Stomach smooth muscle (tissue), 2 donors: ENCODE results near the gene TP53I13.

Experiments
- H3K27ac ChIP-seq: one replicate; pipeline ENCODE4 v1.7.0; 2013; ENCODE audit warnings: mild to moderate bottlenecking, low read length, inconsistent platforms
- H3K27me3 ChIP-seq, 2 donors: one replicate each; pipeline ENCODE4 v1.7.0; 2013; ENCODE audit warnings: low read length in 2 of 2; ENCODE audit not compliant: insufficient read depth in 2 of 2, control insufficient read depth in 1 of 2
- H3K36me3 ChIP-seq, 2 donors: one replicate each; pipeline ENCODE4 v1.7.0; 2013; ENCODE audit warnings: low read length in 2 of 2; ENCODE audit not compliant: control insufficient read depth in 2 of 2, insufficient read depth in 2 of 2
- H3K4me1 ChIP-seq: one replicate; pipeline ENCODE4 v1.7.0; 2013; ENCODE audit warnings: low read length; ENCODE audit not compliant: control insufficient read depth, insufficient read depth
- H3K4me3 ChIP-seq, 2 donors: one replicate each; pipeline ENCODE4 v1.7.0; 2013; ENCODE audit warnings: low read length in 2 of 2
- H3K9ac ChIP-seq, 2 donors: one replicate each; pipeline ENCODE4 v1.7.0; 2013; ENCODE audit warnings: low read length in 2 of 2, mild to moderate bottlenecking in 1 of 2
- H3K9me3 ChIP-seq, 2 donors: one replicate each; pipeline ENCODE4 v1.7.0; 2013; ENCODE audit warnings: low read length in 2 of 2; ENCODE audit not compliant: control insufficient read depth in 2 of 2
- donor health status: healthy.
- donor health status: Pancreatic carcinoma.

Gene TP53I13, protein sequence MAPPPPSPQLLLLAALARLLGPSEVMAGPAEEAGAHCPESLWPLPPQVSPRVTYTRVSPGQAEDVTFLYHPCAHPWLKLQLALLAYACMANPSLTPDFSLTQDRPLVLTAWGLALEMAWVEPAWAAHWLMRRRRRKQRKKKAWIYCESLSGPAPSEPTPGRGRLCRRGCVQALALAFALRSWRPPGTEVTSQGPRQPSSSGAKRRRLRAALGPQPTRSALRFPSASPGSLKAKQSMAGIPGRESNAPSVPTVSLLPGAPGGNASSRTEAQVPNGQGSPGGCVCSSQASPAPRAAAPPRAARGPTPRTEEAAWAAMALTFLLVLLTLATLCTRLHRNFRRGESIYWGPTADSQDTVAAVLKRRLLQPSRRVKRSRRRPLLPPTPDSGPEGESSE

DNA sequence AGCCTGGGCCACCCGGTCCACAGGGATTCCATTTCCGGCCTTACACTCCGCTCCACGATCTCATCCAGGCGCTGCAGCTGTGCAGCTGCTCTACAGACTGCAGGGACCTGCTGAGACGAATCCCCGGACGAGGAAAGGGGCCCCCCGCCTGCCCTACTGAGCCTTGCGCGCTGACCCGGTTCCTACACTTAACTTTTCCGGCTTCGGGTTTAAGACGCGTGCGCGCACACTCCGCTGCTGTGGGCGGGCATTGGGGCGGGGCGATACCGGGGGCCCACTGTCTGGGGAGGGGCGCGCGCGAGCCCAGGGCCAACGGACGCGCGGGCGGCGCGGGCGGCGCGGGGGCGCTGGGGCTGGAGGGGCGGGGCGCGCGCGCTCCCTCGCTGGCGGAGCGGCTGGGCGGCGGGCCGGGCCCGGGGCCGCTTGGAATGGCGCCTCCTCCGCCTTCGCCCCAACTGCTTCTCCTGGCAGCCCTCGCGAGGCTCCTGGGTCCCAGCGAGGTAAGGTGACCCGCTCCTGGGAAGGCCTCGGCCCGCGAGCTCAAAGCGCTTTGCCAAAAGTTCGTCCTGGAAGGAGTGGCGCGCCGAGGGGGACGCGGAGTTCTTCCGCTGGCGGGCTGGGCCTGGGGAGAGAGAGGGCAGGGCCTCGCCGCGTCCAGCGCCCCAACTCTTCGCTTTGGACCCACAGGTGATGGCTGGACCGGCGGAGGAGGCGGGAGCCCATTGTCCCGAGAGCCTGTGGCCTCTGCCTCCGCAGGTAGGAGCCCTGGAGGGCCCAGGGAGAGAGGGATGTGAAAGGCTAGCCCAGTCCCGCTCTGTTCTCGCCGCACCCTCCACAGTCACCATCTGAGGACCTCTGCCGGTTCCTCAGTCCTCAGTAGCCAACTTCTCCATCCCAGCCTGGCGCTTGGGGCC lies at the start of gene TP53I13:
TSS of gene TP53I13 (plus strand) at position 371 of the 914 bp plus-strand sequence. CDS start at position 429, 58 bp downstream.
- Histone ChIP-seq H3K36me3 (peaks cover 0 to 5% of the 10 kb centered on the region in 2 donors), H3K9ac (peak within 1 kb of the TSS; percentile 82 to 88), H3K4me3 (peak within 1 kb of the TSS; percentile 57 to 87), H3K4me1 (peaks cover 44% of the 10 kb centered on the region), H3K9me3 (no peaks in the 10 kb centered on the region), H3K27ac (peak within 1 kb of the TSS; percentile 76), H3K27me3 (no peaks in the 10 kb centered on the region)

DNA sequence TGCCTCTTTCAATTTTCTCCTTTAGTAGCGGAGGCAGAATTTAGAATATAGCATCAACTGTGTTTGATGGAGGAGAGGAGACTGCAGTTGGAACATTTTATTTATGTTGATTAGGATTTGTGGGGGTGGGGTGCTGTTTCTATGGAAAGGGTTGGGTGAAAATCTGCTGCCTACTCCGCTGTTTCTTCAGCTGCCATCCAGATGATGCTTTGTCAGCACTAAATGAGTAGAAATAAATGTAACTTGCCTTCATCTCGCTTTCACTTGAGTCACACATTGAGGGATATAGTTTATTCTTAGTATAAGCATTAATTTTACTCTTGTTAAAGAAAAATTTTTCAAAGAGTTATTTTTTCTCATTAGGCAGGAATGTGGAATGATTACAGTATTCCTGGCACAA lies 43.8 kb upstream of the TP53I13 start:
- Histone ChIP-seq H3K36me3 (peaks cover 10 to 13% of the 10 kb centered on the region in 2 donors), H3K9ac (no peak overlapping the region), H3K4me1 (no peaks in the 10 kb centered on the region), H3K9me3 (no peaks in the 10 kb centered on the region), H3K4me3 (no peak overlapping the region), H3K27ac (no peak overlapping the region), H3K27me3 (no peaks in the 10 kb centered on the region)

DNA sequence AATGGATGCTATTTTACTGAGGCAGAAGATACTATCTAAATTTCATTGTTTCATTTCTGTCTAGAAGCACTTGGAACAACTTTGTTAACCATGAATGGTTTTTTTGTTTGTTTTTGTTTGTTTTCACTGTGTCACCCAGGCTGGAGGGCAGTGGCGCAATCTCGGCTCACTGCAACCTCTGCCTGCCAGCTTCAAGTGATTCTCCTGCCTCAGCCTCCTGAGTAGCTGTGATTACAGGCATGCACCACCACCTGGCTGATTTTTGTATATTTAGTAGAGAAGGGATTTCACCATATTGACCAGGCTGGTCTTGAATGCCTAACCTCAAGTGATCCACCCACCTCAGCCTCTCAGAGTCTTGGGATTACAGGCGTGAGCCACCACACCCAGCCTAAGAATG lies 42.2 kb upstream of the TP53I13 start:
- Histone ChIP-seq H3K27ac (no peak overlapping the region), H3K27me3 (no peaks in the 10 kb centered on the region), H3K9me3 (no peaks in the 10 kb centered on the region), H3K36me3 (peaks cover 8 to 18% of the 10 kb centered on the region in 2 donors), H3K4me3 (no peak overlapping the region), H3K4me1 (no peaks in the 10 kb centered on the region), H3K9ac (no peak overlapping the region)

DNA sequence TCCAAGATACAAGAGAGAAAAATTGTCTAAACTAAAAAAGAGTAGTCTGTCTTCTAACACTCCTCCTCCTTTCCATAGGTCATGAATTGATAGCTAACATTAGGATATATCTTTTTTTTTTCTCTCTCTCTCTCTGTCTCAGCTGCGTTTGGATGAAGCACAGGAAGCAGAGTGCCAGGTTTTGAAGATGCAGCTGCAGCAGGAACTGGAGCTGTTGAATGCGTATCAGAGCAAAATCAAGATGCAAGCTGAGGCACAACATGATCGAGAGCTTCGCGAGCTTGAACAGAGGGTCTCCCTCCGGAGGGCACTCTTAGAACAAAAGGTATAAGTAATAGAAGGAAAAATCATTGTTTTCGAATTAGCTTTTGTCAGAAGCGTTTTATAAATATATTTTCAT lies 34.5 kb upstream of the TP53I13 start:
- H3K4me3 ChIP-seq, result no peak overlapping the region

DNA sequence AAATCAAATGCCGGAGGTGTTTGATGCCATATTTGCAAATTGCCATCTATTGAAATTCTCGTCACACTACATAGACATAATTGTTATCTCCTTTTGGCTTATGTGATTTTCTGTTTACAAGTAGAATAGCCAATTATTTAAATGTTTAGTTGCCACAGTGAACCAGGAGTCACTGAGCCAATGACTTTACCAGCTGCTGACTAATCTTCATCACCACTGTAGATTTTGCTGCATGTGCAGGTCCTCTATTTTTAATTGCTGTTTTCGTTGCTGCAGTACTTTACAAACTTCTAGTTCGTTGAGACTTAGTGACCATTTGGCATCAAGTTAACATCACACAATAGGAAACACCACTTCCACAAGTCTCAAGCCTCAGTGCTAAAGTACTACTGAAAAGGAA lies 24.4 kb upstream of the TP53I13 start:
- Histone ChIP-seq H3K9ac (no peak overlapping the region), H3K9me3 (no peaks in the 10 kb centered on the region), H3K27ac (no peak overlapping the region), H3K36me3 (peaks cover 15 to 21% of the 10 kb centered on the region in 2 donors), H3K27me3 (no peaks in the 10 kb centered on the region), H3K4me3 (no peak overlapping the region), H3K4me1 (peaks cover 2% of the 10 kb centered on the region)

More for the DNA sequence above, 34.5 kb upstream of the TP53I13 start:
- no peaks in the 10 kb centered on the region for H3K9me3 ChIP-seq
- no peak overlapping the region for H3K9ac ChIP-seq
- H3K4me1 ChIP-seq, result no peaks in the 10 kb centered on the region
- peaks cover 10 to 13% of the 10 kb centered on the region in 2 donors for H3K36me3 ChIP-seq
- no peaks in the 10 kb centered on the region for H3K27me3 ChIP-seq
- no peak overlapping the region for H3K27ac ChIP-seq

DNA sequence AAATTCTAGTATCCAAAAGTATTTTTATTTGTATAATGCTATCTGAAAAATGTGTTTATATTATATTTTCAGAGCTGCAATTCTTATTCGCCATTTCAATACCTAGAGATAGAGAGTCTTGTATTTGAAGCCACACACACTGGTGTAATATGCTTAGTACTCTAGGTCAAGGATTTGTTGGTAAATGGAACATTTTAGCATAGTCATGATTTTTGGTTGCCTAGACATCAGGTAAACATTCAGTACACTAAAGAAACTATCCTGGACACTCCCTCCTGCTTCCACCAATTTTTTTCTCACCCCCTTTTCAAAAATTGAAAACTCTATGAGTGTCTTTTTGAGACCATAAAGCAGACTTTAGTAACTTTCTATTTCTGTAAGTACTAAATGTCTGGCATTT lies 22.4 kb upstream of the TP53I13 start:
- Histone ChIP-seq H3K4me3 (no peak overlapping the region), H3K4me1 (peaks cover 6% of the 10 kb centered on the region), H3K36me3 (peaks cover 14 to 20% of the 10 kb centered on the region in 2 donors), H3K27me3 (no peaks in the 10 kb centered on the region), H3K9ac (no peak overlapping the region), H3K9me3 (no peaks in the 10 kb centered on the region), H3K27ac (no peak overlapping the region)

DNA sequence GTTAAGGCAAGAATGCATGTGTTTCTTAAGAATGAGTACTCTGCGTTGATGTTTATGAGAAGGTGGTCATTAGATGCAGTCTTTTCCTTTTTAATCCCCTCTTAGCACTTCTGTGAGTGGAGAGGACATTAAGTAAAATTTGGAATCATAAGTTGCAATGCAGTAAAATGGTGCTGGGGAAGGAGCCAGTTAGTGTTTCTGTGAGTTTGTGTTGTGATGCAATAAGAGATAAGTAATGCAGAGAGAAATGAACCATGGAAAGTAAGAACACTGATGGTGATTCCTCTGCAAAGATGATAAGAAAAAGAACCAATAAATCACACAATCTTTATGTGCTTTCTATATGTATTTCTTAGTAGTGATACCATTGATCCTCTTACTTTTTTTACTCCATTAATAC lies 21.7 kb upstream of the TP53I13 start:
- no peak overlapping the region for H3K27ac ChIP-seq
- H3K4me1 ChIP-seq, result peaks cover 6% of the 10 kb centered on the region

DNA sequence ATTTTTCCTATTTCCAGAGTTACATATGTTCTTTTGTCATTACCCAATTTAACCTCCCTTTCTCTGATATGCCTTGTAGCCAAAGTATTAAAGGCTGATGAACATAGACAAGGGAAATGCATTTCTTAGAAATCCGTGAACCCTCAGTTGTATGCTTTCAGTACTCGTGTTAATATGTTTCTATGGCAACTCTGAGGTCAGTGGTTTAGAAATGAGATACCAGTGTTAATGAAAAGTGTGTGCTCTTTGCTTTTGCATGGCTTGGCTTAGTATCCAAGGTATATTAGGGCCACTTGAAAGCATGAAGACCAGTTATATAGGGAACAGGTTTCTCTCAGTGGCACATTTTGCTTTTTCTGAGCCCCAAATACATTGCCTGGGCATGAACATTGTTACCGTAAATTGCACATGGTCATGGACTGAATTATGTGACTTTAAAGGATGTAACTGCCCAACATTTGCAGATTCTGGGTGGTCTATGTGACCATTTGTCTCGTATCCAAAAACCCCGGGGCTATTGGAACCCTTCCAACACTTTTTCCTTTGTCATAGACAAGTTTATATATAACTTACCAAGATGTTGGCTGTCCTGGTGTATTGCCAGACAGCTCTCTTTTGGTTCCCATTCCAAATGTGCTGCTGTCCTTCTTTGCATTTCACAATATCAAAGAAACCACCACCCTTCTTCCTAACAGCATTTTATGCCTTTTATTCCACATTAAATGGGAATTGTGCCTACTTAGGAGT lies 19.2 kb upstream of the TP53I13 start:
- Histone ChIP-seq H3K4me1 (peaks cover 6% of the 10 kb centered on the region), H3K9ac (no peak overlapping the region), H3K4me3 (no peak overlapping the region), H3K36me3 (no peaks in the 10 kb centered on the region), H3K9me3 (no peaks in the 10 kb centered on the region), H3K27me3 (no peaks in the 10 kb centered on the region), H3K27ac (no peak overlapping the region)

More for the DNA sequence above, 21.7 kb upstream of the TP53I13 start:
- no peak overlapping the region for H3K9ac ChIP-seq
- H3K27me3 ChIP-seq, result no peaks in the 10 kb centered on the region
- peaks cover 14 to 17% of the 10 kb centered on the region in 2 donors for H3K36me3 ChIP-seq
- no peaks in the 10 kb centered on the region for H3K9me3 ChIP-seq
- H3K4me3 ChIP-seq, result no peak overlapping the region

DNA sequence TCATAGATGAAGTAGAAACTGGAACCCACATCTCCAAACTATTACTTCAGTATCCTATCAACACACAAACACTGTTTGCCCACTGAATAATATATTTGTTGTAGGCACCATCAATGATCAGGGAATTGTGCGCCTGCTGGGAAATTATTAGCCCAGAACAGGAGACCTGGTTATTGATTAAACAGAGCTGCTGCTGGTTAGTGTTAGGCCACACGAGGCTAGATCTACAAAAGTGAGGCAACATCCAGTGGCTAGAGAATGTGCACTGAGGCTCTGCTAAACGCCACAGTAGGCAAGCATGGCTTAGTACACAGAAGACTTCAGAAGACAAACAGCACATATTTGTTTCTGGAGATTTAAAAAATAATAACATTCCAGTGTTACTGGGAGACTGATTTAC lies 12.7 kb upstream of the TP53I13 start:
- H3K36me3 ChIP-seq, result peaks cover 0 to 2% of the 10 kb centered on the region in 2 donors
- no peak overlapping the region for H3K27ac ChIP-seq
- H3K27me3 ChIP-seq, result no peaks in the 10 kb centered on the region
- no peak overlapping the region for H3K9ac ChIP-seq
- H3K4me1 ChIP-seq, result no peaks in the 10 kb centered on the region
- H3K4me3 ChIP-seq, result no peak overlapping the region
- H3K9me3 ChIP-seq, result no peaks in the 10 kb centered on the region

DNA sequence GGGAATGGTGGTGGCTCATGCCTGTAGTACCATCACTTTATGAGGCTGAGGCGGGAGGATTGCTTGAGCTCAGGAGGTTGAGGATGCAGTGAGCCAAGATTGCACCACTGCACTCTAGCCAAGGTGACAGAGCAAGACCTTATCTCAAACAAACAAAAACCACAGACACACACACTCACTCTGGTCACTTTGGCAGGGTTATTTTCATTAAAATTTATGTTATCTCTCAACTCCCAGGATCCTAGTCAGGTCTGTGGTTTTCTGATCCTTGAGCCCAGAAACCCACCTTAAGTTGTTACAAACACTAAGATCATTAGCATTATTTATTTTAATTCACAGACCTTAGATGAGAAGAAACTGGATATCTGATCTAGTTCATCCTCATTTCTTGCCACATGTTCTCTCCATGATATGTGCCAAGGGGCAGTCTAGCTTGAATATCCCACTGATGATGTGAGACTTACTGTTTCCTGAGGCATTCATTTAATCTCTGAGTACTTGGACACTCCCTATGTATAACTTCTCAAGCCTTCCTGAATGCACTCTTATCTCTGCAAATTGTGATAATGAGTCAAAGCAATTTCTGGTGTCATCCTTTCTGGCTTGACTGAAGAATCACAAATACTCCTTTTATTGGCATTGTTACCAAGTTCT lies 11.3 kb upstream of the TP53I13 start:
- Histone ChIP-seq H3K27me3 (no peaks in the 10 kb centered on the region), H3K9me3 (no peaks in the 10 kb centered on the region), H3K36me3 (peaks cover 0 to 7% of the 10 kb centered on the region in 2 donors), H3K4me3 (no peak overlapping the region), H3K4me1 (peaks cover 7% of the 10 kb centered on the region), H3K9ac (no peak overlapping the region), H3K27ac (no peak overlapping the region)
